Activated T-helper 2 cell treated with anti-CD3 and anti-CD28 coated beads, Interferon-gamma antibody, Interleukin-2, Interleukin-4, amounts not matched to agents 10 μg/mL and 5 μg/mL and 100 μg/mL, durations not matched to agents 14 hours and 24 hours and 36 hours (primary cell): ENCODE data around the gene RETSAT. TPM values are rescaled to one million over a fixed set of nuclear protein-coding genes. Genes with fewer than 3 reads are reported as not detected.
"Not testable (repeated sequence)": the region's sequence is repeated elsewhere in the genome, so short reads cannot be mapped to it uniquely, and the experiment has no call there.

Experiments used
- DNase-seq: peaks from one replicate; pipeline ENCODE4 v3.0.0; 2021; ENCODE audit warnings: low spot score
- H3K27ac Mint-ChIP-seq: one replicate; pipeline ENCODE4 v1.8.0; 2021; ENCODE audit warnings: mixed read lengths
- H3K27me3 Mint-ChIP-seq: one replicate; pipeline ENCODE4 v1.8.0; 2021; ENCODE audit warnings: low read depth, mixed read lengths
- H3K36me3 Mint-ChIP-seq: one replicate; pipeline ENCODE4 v1.8.0; 2021; ENCODE audit warnings: low read depth, mixed read lengths
- H3K4me1 Mint-ChIP-seq: one replicate; pipeline ENCODE4 v1.8.0; 2021; ENCODE audit warnings: low read depth, mixed read lengths
- H3K4me3 Mint-ChIP-seq: one replicate; pipeline ENCODE4 v1.8.0; 2021; ENCODE audit warnings: low read depth, mild to moderate bottlenecking, moderate library complexity, mixed read lengths
- H3K9me3 Mint-ChIP-seq: one replicate; pipeline ENCODE4 v1.8.0; 2021; ENCODE audit warnings: mixed read lengths
- intact Hi-C: fragments of 100-400 bp; cut with micrococcal nuclease; formaldehyde crosslinking; loops from one replicate; pipeline ENCODE4 v1.15.1; 2023
- total RNA-seq: library from RNA; stranded (reverse); gene quantifications from 2 replicates; pipeline ENCODE4 v1.2.3, GENCODE V29; 2022

RETSAT gene
- total RNA-seq, 1 donor from 2014 or later: 29.6 TPM

DNA sequence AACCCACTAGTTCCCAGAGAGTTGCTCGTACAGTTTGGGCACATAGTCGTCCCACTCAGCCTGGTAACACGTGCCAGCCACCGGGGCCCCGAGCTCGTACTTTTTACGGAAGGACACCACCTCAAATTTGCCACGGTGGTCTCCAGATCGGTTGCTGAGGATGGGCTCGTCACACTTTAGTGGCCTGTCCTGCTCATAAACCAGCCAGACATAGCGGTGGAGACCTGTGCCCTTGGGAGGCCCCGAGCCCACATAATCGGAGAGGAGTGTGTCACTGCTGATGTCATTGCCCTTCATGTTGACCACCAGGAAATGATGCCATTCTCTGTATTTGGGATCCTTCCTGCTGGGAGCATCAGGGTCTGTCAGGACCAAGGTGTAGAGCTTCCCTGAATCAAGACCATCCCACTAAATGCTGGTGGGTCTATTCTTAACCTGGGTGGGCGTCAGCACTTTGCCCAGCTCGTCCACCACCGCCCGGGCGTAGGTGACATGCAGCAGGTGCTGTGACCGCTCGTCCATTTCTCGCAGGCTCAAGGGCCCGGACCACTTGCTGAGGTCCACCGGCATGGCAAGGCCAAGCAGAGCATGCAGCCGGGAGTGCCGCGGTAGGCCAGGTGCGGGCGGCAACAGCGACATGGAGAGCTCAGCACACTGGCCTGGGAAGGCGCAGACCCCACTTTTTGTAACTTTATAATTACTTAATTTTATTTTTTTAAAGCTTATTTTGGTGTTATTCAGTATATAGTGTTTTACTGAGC is 12.9 kb downstream of the RETSAT start:
- Mint-ChIP-seq H3K36me3 (peaks cover 19% of the 10 kb centered on the region), H3K27ac (no peak overlapping the region), H3K9me3 (no peaks in the 10 kb centered on the region), H3K4me3 (no peak overlapping the region), H3K4me1 (no peaks in the 10 kb centered on the region), H3K27me3 (peaks cover 4% of the 10 kb centered on the region)
- no peak for DNase-seq
- intact Hi-C loops: no loop called here

DNA sequence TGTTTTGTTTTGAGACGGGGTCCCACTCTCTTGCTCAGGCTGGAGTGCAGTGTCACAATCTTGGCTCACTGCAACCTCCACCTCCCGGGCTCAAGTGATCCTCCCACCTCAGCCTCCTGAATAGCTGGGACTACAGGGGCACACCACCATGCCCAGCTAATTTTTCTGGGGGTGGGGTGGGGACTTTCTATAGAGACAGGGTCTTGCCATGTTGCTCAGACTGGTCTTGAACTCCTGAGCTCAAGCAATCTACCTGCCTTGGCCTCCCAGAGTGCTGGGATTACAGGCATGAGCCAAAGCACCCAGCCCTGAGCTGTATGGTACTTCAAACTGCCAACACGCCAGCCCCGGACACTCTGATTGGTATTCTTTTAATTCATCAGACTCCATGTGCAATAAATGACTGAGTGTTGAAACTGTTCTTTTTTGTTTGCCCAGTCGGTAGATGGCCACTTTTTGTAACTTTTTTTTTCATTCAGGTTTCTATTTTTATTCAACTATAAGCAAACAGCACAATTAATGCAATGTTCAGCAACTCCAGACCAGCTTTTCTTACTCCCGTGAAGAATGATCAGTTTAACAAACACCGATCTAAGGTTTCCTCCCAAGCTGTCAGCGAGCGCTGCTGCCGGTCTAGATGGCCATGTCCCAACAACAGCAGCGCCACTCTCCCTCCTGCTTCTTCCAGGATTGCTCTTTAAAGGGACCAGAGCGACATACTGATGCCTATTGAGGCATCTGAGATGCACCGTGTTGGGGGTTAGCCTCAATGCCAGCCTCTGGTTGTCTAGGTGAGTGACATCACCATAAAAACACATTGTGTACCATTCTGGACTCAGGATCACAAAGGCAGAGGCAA is 14.1 kb downstream of the RETSAT start:
- H3K27me3 Mint-ChIP-seq: peaks cover 4% of the 10 kb centered on the region
- no peaks in the 10 kb centered on the region for H3K4me1 Mint-ChIP-seq
- intact Hi-C loops: no loop called here
- no peaks in the 10 kb centered on the region for H3K9me3 Mint-ChIP-seq
- H3K4me3 Mint-ChIP-seq: no peak overlapping the region
- no peak overlapping the region for H3K27ac Mint-ChIP-seq
- no peak for DNase-seq
- peaks cover 14% of the 10 kb centered on the region for H3K36me3 Mint-ChIP-seq

DNA sequence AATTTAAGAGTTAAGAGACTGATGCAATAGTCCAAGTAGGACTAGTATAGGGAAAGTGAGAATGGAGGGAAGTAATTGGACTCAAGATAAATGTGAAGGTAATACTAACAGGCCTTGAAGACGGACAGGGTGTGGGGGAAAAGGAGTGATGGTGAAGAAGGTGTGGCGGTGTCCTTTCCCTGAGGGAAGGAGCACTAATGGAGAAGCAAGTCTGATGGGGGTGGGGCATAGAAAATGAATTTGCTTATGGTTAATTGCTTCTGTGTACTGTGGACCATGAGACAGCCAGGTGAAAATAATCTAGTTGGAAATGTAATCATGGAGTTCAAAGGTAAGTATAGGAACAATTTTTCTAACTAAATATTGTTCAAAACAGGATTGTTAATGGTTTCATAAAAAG is 19.4 kb downstream of the RETSAT start:
- H3K27me3 Mint-ChIP-seq: peaks cover 2% of the 10 kb centered on the region
- no peak for DNase-seq
- no peaks in the 10 kb centered on the region for H3K9me3 Mint-ChIP-seq
- no peak overlapping the region for H3K27ac Mint-ChIP-seq
- intact Hi-C loops: no loop called here
- H3K4me1 Mint-ChIP-seq: peaks cover 13% of the 10 kb centered on the region
- H3K36me3 Mint-ChIP-seq: no peaks in the 10 kb centered on the region
- H3K4me3 Mint-ChIP-seq: no peak overlapping the region

DNA sequence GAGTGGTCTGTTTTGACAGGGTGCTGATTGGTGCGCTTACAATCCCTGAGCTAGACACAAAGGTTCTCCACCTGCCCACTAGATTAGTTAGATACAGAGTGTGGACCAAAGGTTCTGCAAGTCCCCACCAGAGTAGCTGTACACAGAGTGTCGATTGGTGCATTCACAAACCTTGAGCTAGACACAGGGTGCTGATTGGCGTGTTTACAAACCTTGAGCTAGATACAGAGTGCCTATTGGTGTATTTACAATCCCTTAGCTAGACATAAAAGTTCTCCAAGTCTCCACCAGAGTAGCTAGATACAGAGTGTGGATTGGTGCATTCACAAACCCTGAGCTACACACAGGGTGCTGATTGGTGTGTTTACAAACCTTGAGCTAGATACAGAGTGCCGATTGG is 20.5 kb downstream of the RETSAT start:
- H3K4me3 Mint-ChIP-seq, intact Hi-C loops: not testable (repeated sequence)

DNA sequence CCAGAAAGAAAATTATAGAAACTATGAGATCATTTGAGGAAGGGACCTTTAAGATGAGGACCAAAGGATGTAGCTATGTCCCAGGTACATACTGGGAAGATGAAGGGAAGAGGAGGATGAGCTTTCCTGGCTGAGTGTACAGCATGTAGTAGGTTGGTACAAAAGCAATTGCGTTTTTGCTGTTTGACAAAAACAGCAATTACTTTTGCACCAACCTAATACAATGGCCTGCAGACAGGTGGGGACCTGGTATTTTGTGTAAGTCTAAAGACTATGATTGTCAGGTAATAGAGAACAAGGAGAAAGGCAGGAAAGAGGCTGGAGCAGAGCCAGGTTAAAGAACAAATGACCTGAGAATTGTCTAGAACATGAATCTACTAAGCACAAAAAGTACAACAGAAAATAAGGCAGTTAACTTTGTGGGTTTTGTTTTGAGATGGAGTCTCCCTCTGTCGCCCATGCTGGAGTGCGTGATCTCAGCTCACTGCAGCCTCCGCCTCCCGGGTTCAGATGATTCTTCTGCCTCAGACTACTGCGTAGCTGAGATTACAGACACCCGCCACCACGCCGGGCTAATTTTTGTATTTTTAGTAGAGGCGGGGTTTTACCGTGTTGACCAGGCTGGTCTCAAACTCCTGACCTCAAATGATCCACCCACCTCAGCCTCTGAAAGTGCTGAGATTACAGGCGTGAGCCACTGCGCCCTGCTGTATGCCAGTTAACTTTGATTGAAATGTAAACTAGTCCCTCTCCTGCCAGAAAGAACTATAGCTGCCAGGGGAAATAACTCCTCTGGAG is 23.3 kb downstream of the RETSAT start:
- Mint-ChIP-seq H3K9me3 (no peaks in the 10 kb centered on the region), H3K27ac (no peak overlapping the region), H3K4me1 (peaks cover 23% of the 10 kb centered on the region), H3K27me3 (no peaks in the 10 kb centered on the region), H3K36me3 (peaks cover 18% of the 10 kb centered on the region), H3K4me3 (no peak overlapping the region)
- intact Hi-C loops: no loop called here
- no peak for DNase-seq

More for the DNA sequence above, 20.5 kb downstream of the RETSAT start:
- H3K36me3 Mint-ChIP-seq, H3K9me3 Mint-ChIP-seq, DNase-seq, H3K27ac Mint-ChIP-seq, H3K27me3 Mint-ChIP-seq: not testable (repeated sequence)
- peaks cover 19% of the 10 kb centered on the region for H3K4me1 Mint-ChIP-seq

DNA sequence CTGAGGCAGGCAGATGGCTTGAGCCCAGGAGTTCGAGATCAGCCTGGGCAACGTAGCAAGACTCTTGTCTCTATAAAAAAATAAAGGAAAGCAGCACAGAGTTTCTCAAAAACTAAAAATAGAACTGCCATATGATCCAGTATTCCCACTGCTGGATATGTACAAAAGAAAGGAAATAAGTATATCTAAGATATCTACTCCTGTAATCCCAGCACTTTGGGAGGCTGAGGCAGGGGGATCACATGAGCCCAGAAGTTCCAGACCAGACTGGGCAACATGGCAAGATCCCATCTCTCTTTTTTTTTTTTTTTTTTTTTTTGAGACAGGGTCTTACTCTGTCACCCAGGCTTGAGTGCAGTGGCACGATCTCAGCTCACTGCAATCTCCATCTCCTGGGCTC is 24.6 kb downstream of the RETSAT start:
- intact Hi-C loops: loop anchor here (1.0 to 5.0 kb wide), 3 partner anchors 78 to 392 kb away; no protein-coding TSS in a partner anchor
- H3K27ac Mint-ChIP-seq: peak overlapping the region; percentile 8

DNA sequence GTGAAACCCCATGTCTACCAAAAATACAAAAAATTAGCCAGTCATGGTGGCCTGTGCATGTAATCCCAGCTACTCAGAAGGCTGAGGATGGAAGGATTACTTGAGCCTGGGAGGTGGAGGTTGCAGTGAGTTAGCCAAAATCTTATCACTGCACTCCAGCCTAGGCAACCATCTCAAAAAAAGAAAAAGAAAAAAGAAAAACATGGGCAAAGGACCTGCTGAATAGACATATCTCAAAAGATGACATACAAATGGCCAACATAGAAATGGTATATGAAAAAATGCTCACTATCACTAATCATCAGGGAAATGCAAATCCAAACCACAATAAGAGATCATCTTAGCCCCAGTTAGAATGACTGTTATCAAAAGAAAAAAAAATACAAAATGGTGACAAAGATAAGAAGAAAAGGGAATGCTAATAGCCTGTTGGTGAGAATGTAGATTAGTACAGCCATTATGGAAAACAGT is 25.1 kb downstream of the RETSAT start:
- Mint-ChIP-seq H3K9me3 (no peaks in the 10 kb centered on the region), H3K27me3 (no peaks in the 10 kb centered on the region), H3K4me1 (peaks cover 37% of the 10 kb centered on the region), H3K36me3 (peaks cover 36% of the 10 kb centered on the region), H3K4me3 (peak overlapping the region; percentile 15), H3K27ac (peak overlapping the region; percentile 8)
- intact Hi-C loops: loop anchor here (1.0 to 5.0 kb wide), 3 partner anchors 78 to 392 kb away; no protein-coding TSS in a partner anchor
- DNase-seq: no peak

More for the DNA sequence above, 24.6 kb downstream of the RETSAT start:
- H3K9me3 Mint-ChIP-seq, H3K27me3 Mint-ChIP-seq, DNase-seq: not testable (repeated sequence)
- Mint-ChIP-seq H3K4me1 (peaks cover 33% of the 10 kb centered on the region), H3K4me3 (peak overlapping the region; percentile 15), H3K36me3 (peaks cover 32% of the 10 kb centered on the region)

DNA sequence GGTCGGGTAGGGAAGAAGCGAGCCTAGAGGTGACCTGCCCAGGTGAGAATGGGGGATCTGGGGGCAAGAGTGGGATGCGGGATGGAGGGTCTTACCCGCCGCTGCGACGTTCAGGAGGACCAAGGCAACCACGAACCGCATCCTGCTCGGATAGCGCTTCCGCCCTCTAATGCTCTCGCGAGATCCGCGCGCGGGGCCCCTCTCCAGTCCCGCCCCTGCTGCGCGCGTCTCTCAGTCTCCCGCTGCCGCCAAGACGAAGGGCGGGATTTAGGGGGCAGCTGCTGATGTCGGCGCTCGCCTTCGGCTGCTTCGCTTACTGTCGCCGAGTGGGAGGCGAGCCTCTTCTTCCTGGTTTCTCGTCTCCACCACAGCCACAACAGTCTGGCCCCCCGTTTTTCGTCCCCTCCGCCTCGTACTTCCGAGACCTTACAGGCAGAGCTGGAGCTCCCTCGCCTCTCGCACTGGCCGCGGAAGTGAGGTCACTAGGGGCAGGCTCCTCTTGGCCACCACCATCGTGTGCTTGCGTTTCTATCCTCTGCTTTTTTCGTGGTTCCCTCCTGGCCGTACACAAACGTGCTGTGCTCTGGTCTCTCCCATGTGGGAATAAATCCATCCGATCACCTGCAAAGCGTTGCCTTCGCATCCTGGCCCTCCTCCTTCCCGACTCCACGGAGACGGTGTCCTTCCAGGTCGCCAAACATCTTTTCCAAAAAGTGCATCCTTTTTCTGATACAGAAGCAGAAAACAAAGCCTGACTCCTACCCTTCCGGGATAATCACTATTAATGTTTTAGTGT is 26.3 kb downstream of the RETSAT start, which contains the start of gene TGOLN2:
Gene TGOLN2, minus strand, starts transcription at position 168 of the 796 bp plus-strand sequence. Its CDS starts 27 bp downstream, at position 141.
- peaks cover 48% of the 10 kb centered on the region for H3K36me3 Mint-ChIP-seq
- no peaks in the 10 kb centered on the region for H3K27me3 Mint-ChIP-seq
- H3K27ac Mint-ChIP-seq: peak within 1 kb of the TSS; percentile 100
- peak within 1 kb of the TSS; percentile 100 for H3K4me3 Mint-ChIP-seq
- intact Hi-C loops: loop anchor here (1.0 to 5.0 kb wide), 5 partner anchors 26 to 867 kb away; partner anchors contain the start of genes ELMOD3, IMMT, MAT2A and RETSAT
- DNase-seq: peak; percentile 91
- no peaks in the 10 kb centered on the region for H3K9me3 Mint-ChIP-seq
- H3K4me1 Mint-ChIP-seq: peaks cover 44% of the 10 kb centered on the region

DNA sequence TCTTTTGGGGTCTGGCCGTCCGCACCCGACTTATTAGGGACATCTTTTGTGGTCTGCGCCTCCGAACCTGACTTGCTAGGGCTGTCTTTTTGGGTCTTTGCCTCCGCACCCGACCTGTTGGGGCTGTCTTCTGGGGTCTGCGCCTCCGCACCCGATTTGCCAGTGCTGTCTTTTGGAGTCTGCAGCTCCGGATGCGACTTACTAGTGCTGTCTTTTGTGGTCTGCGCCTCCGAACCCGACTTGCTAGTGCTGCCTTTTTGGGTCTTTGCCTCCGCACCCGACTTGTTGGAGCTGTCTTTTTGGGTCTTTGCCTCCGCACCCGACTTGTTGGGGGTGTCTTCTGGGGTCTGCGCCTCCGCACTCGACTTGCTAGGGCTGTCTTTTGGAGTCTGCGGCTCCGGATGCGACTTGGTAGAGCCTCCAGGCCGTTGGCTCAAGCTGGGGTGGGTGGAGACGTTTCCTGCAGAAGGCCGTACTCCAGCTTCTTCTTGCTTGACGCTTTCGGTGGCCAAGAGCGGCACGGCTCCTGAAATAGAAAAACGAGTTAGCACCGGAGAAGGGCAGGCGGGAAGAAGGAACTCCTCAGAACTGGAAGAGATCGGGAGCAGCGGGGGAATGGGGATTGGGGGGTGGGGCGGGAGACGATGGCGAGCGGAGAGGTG is 27.0 kb downstream of the RETSAT start:
- peak; percentile 59 for DNase-seq
- H3K27ac Mint-ChIP-seq: peak overlapping the region; percentile 100
- H3K4me1 Mint-ChIP-seq: peaks cover 50% of the 10 kb centered on the region
- H3K36me3 Mint-ChIP-seq: peaks cover 56% of the 10 kb centered on the region
- peak overlapping the region; percentile 100 for H3K4me3 Mint-ChIP-seq
- H3K27me3 Mint-ChIP-seq: no peaks in the 10 kb centered on the region
- intact Hi-C loops: loop anchor here (2.0 to 5.0 kb wide), 4 partner anchors 80 to 868 kb away; partner anchors contain the start of genes IMMT and MAT2A
- H3K9me3 Mint-ChIP-seq: no peaks in the 10 kb centered on the region

DNA sequence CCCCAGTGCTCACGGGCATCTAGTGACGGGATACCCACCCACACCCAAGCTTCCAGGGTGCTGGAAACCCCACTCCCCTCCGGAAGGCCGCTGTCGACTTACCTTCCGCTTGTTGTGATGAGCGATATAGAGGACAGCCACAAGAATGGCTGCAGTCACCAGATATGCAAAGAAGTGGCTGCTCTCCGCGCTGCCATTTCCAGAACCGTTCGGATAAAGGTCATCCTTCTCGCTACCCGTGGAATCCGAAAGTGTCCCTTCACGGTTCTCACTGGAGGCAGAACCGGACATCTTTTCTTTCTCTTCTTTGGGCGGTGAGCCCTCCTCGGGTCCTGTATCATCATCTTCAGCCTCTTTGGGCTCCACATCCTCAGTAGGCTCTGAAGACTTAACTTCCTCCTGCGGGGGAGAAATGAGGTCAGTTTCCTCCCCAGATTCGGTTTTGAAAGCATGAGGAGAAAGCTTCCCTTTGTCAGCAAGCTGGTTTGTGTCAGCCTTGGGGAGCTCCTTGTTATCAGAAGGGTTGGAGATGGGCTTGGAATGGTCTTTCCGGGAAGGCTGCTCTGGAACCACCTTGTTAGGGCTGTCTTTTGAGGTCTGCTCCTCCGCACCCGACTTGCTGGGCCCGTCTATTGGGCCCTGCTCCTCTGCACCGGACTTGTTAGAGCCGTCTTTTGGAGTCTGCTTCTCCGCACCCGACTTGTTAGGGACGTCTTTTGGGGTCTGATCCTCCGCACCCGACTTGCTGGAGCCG is 27.7 kb downstream of the RETSAT start:
- peaks cover 53% of the 10 kb centered on the region for H3K4me1 Mint-ChIP-seq
- DNase-seq: peak; percentile 47
- H3K4me3 Mint-ChIP-seq: peak overlapping the region; percentile 100
- no peaks in the 10 kb centered on the region for H3K9me3 Mint-ChIP-seq
- no peaks in the 10 kb centered on the region for H3K27me3 Mint-ChIP-seq
- intact Hi-C loops: loop anchor here (2.0 to 5.0 kb wide), 4 partner anchors 81 to 868 kb away; partner anchors contain the start of genes IMMT and MAT2A
- peaks cover 63% of the 10 kb centered on the region for H3K36me3 Mint-ChIP-seq
- peak overlapping the region; percentile 100 for H3K27ac Mint-ChIP-seq
